Measurements from ENCODE around the gene LAMB1.

LAMB1 gene

GRCh38 chr7:108029034-108029433 is 26.1 kb upstream of the LAMB1 start:
- TF ChIP-seq CTCF (IDR thresholded peaks at IDR 0.05; ENCODE audit: low read depth, low read length), result no peak
- no peak overlapping the region for H3K4me3 ChIP-seq (ENCODE audit: low read depth, low read length)

- no peak overlapping the region for H3K4me3 ChIP-seq (ENCODE audit: low read depth, low read length)
- TF ChIP-seq CTCF (IDR thresholded peaks at IDR 0.05; ENCODE audit: low read depth, low read length), result no peak
These were observed 25.1 kb upstream of the LAMB1 start for GRCh38 chr7:108028111-108028510.

DNA sequence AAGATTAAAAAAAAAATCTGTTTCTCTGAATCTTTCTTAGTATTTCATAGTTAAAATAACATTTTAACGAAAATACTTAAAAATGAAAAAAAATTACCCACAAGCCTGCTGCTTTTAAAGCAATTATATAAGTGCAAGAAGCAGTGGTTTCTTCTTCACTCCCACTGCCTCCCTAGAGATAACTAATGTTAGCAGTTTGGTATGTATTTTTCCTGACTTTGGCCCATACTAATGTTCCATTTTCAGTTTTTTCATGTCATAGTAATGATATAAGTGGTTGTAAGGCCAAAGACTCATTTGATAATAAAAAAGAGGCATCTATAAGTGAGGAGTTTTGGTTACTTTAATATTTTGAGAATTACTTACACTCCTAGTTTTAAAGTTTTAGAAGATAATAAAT is 24.3 kb upstream of the LAMB1 start:
- H3K4me3 ChIP-seq (ENCODE audit: low read depth, low read length), result no peak overlapping the region
- no peak for TF ChIP-seq CTCF (IDR thresholded peaks at IDR 0.05; ENCODE audit: low read depth, low read length)

GRCh38 chr7:108026647-108027046 is 23.7 kb upstream of the LAMB1 start:
- no peak overlapping the region for H3K4me3 ChIP-seq (ENCODE audit: low read depth, low read length)
- TF ChIP-seq CTCF (IDR thresholded peaks at IDR 0.05; ENCODE audit: low read depth, low read length), result no peak

DNA sequence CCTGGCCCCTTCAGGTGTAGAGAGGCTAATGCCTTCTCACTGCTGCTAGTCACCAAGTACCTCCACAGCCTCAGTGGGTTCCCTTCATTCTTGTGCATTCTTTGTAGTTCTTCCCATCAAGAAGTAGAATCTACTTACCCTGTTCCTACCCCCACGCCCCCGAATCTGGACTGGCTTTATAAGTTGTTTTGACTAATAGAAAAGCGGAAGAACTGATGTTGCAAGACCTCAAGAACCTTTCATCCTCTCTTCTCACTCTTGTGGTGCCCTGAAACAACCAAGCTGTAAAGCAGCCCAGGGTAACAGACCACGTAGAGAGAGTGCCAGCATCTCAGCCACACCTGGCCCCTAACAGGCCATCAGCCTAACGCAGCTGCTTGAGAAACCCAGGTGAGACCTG is 23.2 kb upstream of the LAMB1 start:
- TF ChIP-seq CTCF (IDR thresholded peaks at IDR 0.05; ENCODE audit: low read depth, low read length), result no peak
- no peak overlapping the region for H3K4me3 ChIP-seq (ENCODE audit: low read depth, low read length)

DNA sequence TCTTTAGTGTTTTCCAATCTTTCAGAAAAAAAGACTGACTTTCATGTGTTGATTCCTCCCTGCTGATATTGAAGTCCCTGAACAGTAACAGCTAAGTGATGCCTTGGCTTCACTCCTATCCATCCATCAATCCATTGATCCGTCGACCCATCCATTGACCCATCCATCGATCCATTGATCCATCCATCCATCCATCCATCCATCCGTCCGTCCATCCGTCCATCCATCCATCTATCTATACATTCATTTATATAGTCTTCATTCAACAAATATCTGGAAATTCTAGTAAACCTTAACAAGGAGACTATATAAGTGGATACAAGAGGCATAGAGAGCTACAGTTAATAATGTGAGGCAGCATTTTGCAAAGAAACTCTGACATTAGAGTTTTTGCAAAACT is 21.6 kb upstream of the LAMB1 start:
- H3K4me3 ChIP-seq (ENCODE audit: low read depth, low read length), result no peak overlapping the region
- no peak for TF ChIP-seq CTCF (IDR thresholded peaks at IDR 0.05; ENCODE audit: low read depth, low read length)

GRCh38 chr7:108020585-108020984 is 17.6 kb upstream of the LAMB1 start:
- H3K4me3 ChIP-seq (ENCODE audit: low read depth, low read length), result no peak overlapping the region
- no peak for TF ChIP-seq CTCF (IDR thresholded peaks at IDR 0.05; ENCODE audit: low read depth, low read length)

Measured in WI38 (cell line).